Fibroblast of lung (primary cell): ENCODE data around the gene ATP10A. TPM values are rescaled to one million over a fixed set of nuclear protein-coding genes. Genes with fewer than 3 reads are reported as not detected.

ENCODE experiments used
- DNase-seq, 2 donors: peaks; one replicate each; pipeline versions ENCODE4 v3.0.0 to v3.0.0-alpha.2; 2010; ENCODE audit warnings: low read depth in 2 of 2
- H2AFZ ChIP-seq: 2 replicates; pipeline ENCODE4 v1.5.1; 2012; ENCODE audit warnings: low read length, control low read depth, inconsistent platforms
- H3K27ac ChIP-seq: 2 replicates; pipeline ENCODE4 v1.5.1; 2011; ENCODE audit warnings: low read length, control low read depth; ENCODE audit not compliant: insufficient read depth
- H3K27me3 ChIP-seq: 2 replicates; pipeline ENCODE4 v1.5.1; 2011; ENCODE audit warnings: mild to moderate bottlenecking, low read length; ENCODE audit not compliant: control insufficient read depth, insufficient read depth
- H3K36me3 ChIP-seq: 2 replicates; pipeline ENCODE4 v1.5.1; 2011; ENCODE audit warnings: low read length; ENCODE audit not compliant: control insufficient read depth, insufficient read depth
- H3K4me1 ChIP-seq: 2 replicates; pipeline ENCODE4 v1.5.1; 2011; ENCODE audit warnings: low read length; ENCODE audit not compliant: control insufficient read depth, insufficient read depth; ENCODE audit errors: extremely low read depth
- H3K4me2 ChIP-seq: 2 replicates; pipeline ENCODE4 v1.5.1; 2011; ENCODE audit warnings: low read length, control low read depth; ENCODE audit not compliant: insufficient read depth; ENCODE audit errors: extremely low read depth
- H3K4me3 ChIP-seq, 4 experiments: fragments of 200-600 bp in 1 of 4; sonication (generic) in 1 of 4; replicated peaks in 1 of 4; 2 replicates each; pipeline ENCODE4 v1.5.1; 2011 to 2016; ENCODE audit warnings: low read length in 4 of 4, low read depth in 3 of 4, mild to moderate bottlenecking in 3 of 4, control low read depth in 2 of 4, inconsistent platforms in 1 of 4, mixed read lengths in 1 of 4; ENCODE audit not compliant: insufficient read depth in 1 of 4; ENCODE audit errors: control extremely low read depth in 1 of 4
- H3K79me2 ChIP-seq: 2 replicates; pipeline ENCODE4 v1.5.1; 2012; ENCODE audit warnings: mild to moderate bottlenecking, low read length, inconsistent platforms; ENCODE audit not compliant: control insufficient read depth, insufficient read depth
- H3K9ac ChIP-seq: 2 replicates; pipeline ENCODE4 v1.5.1; 2011; ENCODE audit warnings: mild to moderate bottlenecking, low read length, control low read depth; ENCODE audit not compliant: insufficient read depth
- H3K9me3 ChIP-seq: 2 replicates; pipeline ENCODE4 v1.5.1; 2012; ENCODE audit warnings: low read depth, low read length; ENCODE audit not compliant: control insufficient read depth, insufficient read depth
- H4K20me1 ChIP-seq: 2 replicates; pipeline ENCODE4 v1.5.1; 2011; ENCODE audit warnings: low read length; ENCODE audit not compliant: control insufficient read depth, insufficient read depth; ENCODE audit errors: extremely low read depth
- EZH2 ChIP-seq: IDR thresholded peaks from 2 replicates; pipeline ENCODE4 v1.5.1; 2012; ENCODE audit warnings: low read length, control low read depth, mild to moderate bottlenecking; ENCODE audit errors: missing control alignments
- polyA plus RNA-seq, 2 donors: library from polyadenylated mRNA; depleted of rRNA in 1 of 2; stranded (reverse) in 1 of 2; unstranded in 1 of 2; fragments of >200 nt; gene quantifications; 2 replicates each; pipeline ENCODE4 v1.2.1, GENCODE V29; 2011 to 2012; ENCODE audit warnings: missing spikeins in 1 of 2
- total RNA-seq: library from RNA; depleted of rRNA; stranded (reverse); fragments of >200 nt; gene quantifications from 2 replicates; pipeline ENCODE4 v1.2.1, GENCODE V29; 2014
- TF ChIP-seq, protein P1 (sequence below), 2 donors: IDR thresholded peaks in 1 of 2; conservative IDR thresholded peaks in 1 of 2; 1 replicate in 1 of 2; 2 replicates in 1 of 2; pipeline ENCODE4 v1.5.1; 2011 to 2012; ENCODE audit warnings: low read length in 2 of 2, control low read depth in 1 of 2, inconsistent platforms in 1 of 2, low read depth in 1 of 2, mild to moderate bottlenecking in 1 of 2

The ATP10A gene
- total and polyA plus RNA-seq, 2 donors (not counting 1 experiment from before 2014, with no cell fraction given), result 12.7 to 13.8 TPM

- Histone ChIP-seq H3K4me2 (peak overlapping the region; percentile 90), H3K27me3 (no peaks in the 10 kb centered on the region), H3K4me1 (peaks cover 5% of the 10 kb centered on the region), H3K9ac (no peak overlapping the region), H3K36me3 (no peaks in the 10 kb centered on the region), H2AFZ (no peak overlapping the region), H3K9me3 (no peaks in the 10 kb centered on the region), H3K4me3 (peak overlapping the region in 3 of 4 experiments; percentile 70 to 82 (median 80)), H3K79me2 (peaks cover 46% of the 10 kb centered on the region), H4K20me1 (no peaks in the 10 kb centered on the region), H3K27ac (peak overlapping the region; percentile 81)
- DNase-seq, result no peak
- TF ChIP-seq EZH2, result no peak
- TF ChIP-seq, protein P1, sequence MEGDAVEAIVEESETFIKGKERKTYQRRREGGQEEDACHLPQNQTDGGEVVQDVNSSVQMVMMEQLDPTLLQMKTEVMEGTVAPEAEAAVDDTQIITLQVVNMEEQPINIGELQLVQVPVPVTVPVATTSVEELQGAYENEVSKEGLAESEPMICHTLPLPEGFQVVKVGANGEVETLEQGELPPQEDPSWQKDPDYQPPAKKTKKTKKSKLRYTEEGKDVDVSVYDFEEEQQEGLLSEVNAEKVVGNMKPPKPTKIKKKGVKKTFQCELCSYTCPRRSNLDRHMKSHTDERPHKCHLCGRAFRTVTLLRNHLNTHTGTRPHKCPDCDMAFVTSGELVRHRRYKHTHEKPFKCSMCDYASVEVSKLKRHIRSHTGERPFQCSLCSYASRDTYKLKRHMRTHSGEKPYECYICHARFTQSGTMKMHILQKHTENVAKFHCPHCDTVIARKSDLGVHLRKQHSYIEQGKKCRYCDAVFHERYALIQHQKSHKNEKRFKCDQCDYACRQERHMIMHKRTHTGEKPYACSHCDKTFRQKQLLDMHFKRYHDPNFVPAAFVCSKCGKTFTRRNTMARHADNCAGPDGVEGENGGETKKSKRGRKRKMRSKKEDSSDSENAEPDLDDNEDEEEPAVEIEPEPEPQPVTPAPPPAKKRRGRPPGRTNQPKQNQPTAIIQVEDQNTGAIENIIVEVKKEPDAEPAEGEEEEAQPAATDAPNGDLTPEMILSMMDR (conservative IDR thresholded peaks at IDR 0.05 in 1 of 2, IDR thresholded peaks at IDR 0.05 in 1 of 2; ENCODE audit: low read depth in 1 of 2, low read length in 2 of 2), result no peak
These were observed 2.0 kb downstream of the ATP10A start for GRCh38 chr15:25860885-25861866.

DNA sequence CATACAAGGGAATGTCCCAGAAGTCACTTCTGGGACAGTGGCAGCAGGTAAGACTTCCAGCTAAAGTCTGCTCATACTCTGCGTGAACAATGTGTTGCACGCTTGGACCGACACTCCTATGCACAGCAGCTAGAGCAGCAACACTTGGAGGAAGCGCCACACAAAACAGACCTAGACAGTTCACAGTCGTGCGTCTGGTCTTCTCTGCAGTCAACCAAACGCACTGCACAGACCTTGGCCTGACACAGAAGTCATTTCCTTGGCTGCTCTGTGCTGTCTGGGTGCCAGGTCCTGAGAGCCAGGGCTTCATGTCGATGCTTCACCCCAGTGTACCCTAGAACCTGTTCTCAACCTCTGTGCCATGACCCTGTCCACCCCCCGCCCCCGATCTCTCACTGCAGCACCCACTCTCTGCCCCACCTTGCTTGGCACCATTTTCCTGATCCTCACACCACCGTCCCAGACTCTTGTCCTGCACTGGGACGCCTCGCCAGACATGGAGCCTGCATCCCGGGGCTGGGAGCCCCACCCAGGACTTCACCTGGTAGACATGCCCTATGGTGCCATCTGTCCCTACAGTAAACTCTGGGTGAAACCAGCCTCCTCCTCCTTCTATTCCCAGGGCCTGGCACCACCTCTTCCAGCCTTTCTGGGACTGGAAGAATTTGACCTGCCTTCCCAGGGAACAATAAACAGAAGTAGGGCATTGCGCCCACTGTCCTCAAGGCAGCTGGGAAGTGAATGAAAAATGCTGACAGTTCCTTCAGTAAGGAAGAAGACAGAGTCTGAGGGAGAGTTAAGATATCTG lies 3.1 kb downstream of the ATP10A start:
- no peaks in the 10 kb centered on the region for H4K20me1 ChIP-seq
- H3K4me1 ChIP-seq, result peaks cover 5% of the 10 kb centered on the region
- TF ChIP-seq, protein P1 (conservative IDR thresholded peaks at IDR 0.05 in 1 of 2, IDR thresholded peaks at IDR 0.05 in 1 of 2; ENCODE audit: low read depth in 1 of 2, low read length in 2 of 2), result no peak
- TF ChIP-seq EZH2, result no peak
- H3K9ac ChIP-seq, result no peak overlapping the region
- peaks cover 48% of the 10 kb centered on the region for H3K79me2 ChIP-seq
- H3K4me3 ChIP-seq, result peak overlapping the region in 2 of 4 experiments; percentile 7 to 80
- H3K9me3 ChIP-seq, result no peaks in the 10 kb centered on the region
- no peak overlapping the region for H2AFZ ChIP-seq
- peak overlapping the region; percentile 90 for H3K4me2 ChIP-seq
- no peaks in the 10 kb centered on the region for H3K36me3 ChIP-seq
- peak in 1 of 2 donors; percentile 6 for DNase-seq
- H3K27me3 ChIP-seq, result no peaks in the 10 kb centered on the region
- H3K27ac ChIP-seq, result no peak overlapping the region
